ENCODE results near the gene SLC24A1.

The SLC24A1 gene

GRCh38 chr15:65644282-65644681 lies 22.5 kb downstream of the SLC24A1 start:
- CTCF ChIA-PET = interaction anchor here (0.6 to 2.9 kb wide), 2 partner anchors 180 to 324 kb away, joined by 3 to 10 read pairs; no protein-coding TSS in a partner anchor
- Histone ChIP-seq H3K4me1 (ENCODE audit: control insufficient read depth, insufficient read depth, low read length) (no peaks in the 10 kb centered on the region), H3K4me3 (ENCODE audit: low read depth, low read length) (no peak overlapping the region), H3K27ac (ENCODE audit: extremely low read depth, low read depth, low read length) (no peak overlapping the region), H3K36me3 (ENCODE audit: control insufficient read depth in 2 of 2, insufficient read depth in 1 of 2, low read length in 2 of 2) (no peaks in the 10 kb centered on the region), H3K9me3 (ENCODE audit: control insufficient read depth, insufficient read depth, low read depth, low read length) (no peaks in the 10 kb centered on the region)
- no peak for TF ChIP-seq ZNF274 (IDR thresholded peaks at IDR 0.05; ENCODE audit: low read length)
- TF ChIP-seq ZNF274 (tag by site-specific recombination; IDR thresholded peaks at IDR 0.05; ENCODE audit: borderline replicate concordance) = no peak
- TF ChIP-seq, protein P1, sequence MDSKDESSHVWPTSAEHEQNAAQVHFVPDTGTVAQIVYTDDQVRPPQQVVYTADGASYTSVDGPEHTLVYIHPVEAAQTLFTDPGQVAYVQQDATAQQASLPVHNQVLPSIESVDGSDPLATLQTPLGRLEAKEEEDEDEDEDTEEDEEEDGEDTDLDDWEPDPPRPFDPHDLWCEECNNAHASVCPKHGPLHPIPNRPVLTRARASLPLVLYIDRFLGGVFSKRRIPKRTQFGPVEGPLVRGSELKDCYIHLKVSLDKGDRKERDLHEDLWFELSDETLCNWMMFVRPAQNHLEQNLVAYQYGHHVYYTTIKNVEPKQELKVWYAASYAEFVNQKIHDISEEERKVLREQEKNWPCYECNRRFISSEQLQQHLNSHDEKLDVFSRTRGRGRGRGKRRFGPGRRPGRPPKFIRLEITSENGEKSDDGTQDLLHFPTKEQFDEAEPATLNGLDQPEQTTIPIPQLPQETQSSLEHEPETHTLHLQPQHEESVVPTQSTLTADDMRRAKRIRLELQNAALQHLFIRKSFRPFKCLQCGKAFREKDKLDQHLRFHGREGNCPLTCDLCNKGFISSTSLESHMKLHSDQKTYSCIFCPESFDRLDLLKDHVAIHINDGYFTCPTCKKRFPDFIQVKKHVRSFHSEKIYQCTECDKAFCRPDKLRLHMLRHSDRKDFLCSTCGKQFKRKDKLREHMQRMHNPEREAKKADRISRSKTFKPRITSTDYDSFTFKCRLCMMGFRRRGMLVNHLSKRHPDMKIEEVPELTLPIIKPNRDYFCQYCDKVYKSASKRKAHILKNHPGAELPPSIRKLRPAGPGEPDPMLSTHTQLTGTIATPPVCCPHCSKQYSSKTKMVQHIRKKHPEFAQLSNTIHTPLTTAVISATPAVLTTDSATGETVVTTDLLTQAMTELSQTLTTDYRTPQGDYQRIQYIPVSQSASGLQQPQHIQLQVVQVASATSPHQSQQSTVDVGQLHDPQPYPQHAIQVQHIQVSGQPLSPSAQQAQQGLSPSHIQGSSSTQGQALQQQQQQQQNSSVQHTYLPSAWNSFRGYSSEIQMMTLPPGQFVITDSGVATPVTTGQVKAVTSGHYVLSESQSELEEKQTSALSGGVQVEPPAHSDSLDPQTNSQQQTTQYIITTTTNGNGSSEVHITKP (tag by site-specific recombination; IDR thresholded peaks at IDR 0.05) = peak; percentile 75
- POLR2A ChIA-PET = no interaction called here

- Histone ChIP-seq H3K36me3 (ENCODE audit: control insufficient read depth in 2 of 2, insufficient read depth in 1 of 2, low read length in 2 of 2) (no peaks in the 10 kb centered on the region), H3K4me3 (ENCODE audit: low read depth, low read length) (no peak overlapping the region), H3K9me3 (ENCODE audit: control insufficient read depth, insufficient read depth, low read depth, low read length) (no peaks in the 10 kb centered on the region), H3K27ac (ENCODE audit: extremely low read depth, low read depth, low read length) (no peak overlapping the region), H3K4me1 (ENCODE audit: control insufficient read depth, insufficient read depth, low read length) (no peaks in the 10 kb centered on the region)
- TF ChIP-seq ZBTB21 (tag by site-specific recombination; IDR thresholded peaks at IDR 0.05) (no peak), ZNF184 (tag by site-specific recombination; IDR thresholded peaks at IDR 0.05) (no peak), ZEB2 (tag by site-specific recombination; IDR thresholded peaks at IDR 0.05) (no peak), ZNF843 (tag by site-specific recombination; IDR thresholded peaks at IDR 0.05) (no peak), ZNF654 (tag by site-specific recombination; IDR thresholded peaks at IDR 0.05; ENCODE audit: low read depth) (no peak), ZNF701 (tag by site-specific recombination; IDR thresholded peaks at IDR 0.05) (no peak)
- ChIA-PET CTCF (interaction anchor here (0.5 to 2.9 kb wide), 4 partner anchors 10 to 211 kb away, joined by 3 to 10 read pairs (median 4); no protein-coding TSS in a partner anchor), POLR2A (no interaction called here)
Observed at GRCh38 chr15:65645392-65645791, 23.7 kb downstream of the SLC24A1 start.

GRCh38 chr15:65646486-65646885 lies 24.7 kb downstream of the SLC24A1 start:
- ChIA-PET POLR2A (no interaction called here), CTCF (interaction anchor here (0.6 to 1.5 kb wide), 4 partner anchors 9 to 350 kb away, joined by 3 to 9 read pairs (median 3); no protein-coding TSS in a partner anchor)
- H3K27ac ChIP-seq (ENCODE audit: extremely low read depth, low read depth, low read length) = no peak overlapping the region
- H3K36me3 ChIP-seq (ENCODE audit: control insufficient read depth in 2 of 2, insufficient read depth in 1 of 2, low read length in 2 of 2) = peaks cover 0 to 11% of the 10 kb centered on the region in 2 experiments; a peak in 1 of 3 replicates
- H3K9me3 ChIP-seq (ENCODE audit: control insufficient read depth, insufficient read depth, low read depth, low read length) = no peaks in the 10 kb centered on the region
- TF ChIP-seq GLIS1 (tag by site-specific recombination; IDR thresholded peaks at IDR 0.05) = peak; percentile 51
- no peak for TF ChIP-seq PRDM2 (tag by site-specific recombination; IDR thresholded peaks at IDR 0.05; ENCODE audit: borderline replicate concordance)
- TF ChIP-seq, protein P2, sequence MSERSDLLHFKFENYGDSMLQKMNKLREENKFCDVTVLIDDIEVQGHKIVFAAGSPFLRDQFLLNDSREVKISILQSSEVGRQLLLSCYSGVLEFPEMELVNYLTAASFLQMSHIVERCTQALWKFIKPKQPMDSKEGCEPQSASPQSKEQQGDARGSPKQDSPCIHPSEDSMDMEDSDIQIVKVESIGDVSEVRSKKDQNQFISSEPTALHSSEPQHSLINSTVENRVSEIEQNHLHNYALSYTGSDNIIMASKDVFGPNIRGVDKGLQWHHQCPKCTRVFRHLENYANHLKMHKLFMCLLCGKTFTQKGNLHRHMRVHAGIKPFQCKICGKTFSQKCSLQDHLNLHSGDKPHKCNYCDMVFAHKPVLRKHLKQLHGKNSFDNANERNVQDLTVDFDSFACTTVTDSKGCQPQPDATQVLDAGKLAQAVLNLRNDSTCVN (tag by site-specific recombination; optimal IDR thresholded peaks at IDR 0.05) = no peak
- no peaks in the 10 kb centered on the region for H3K4me1 ChIP-seq (ENCODE audit: control insufficient read depth, insufficient read depth, low read length)
- H3K4me3 ChIP-seq (ENCODE audit: low read depth, low read length) = no peak overlapping the region
